Heart left ventricle (tissue), 16 donors: ENCODE measurements around the gene RRP1. TPM values are rescaled to one million over a fixed set of nuclear protein-coding genes. Genes with fewer than 3 reads are reported as not detected.

Experiments used
- ATAC-seq, 4 donors: fragments of 200-7000 bp; cut with Tn5 transposase; one replicate each; pipeline ENCODE4 v1.9.1; 2020 to 2022; ENCODE audit warnings: moderate library complexity in 4 of 4, mild to moderate bottlenecking in 3 of 4, moderate number of reproducible peaks in 1 of 4
- DNase-seq, 5 donors: peaks; one replicate each; pipeline ENCODE4 v3.0.0-alpha.2; 2020
- H3K27ac ChIP-seq, 12 donors: fragments of 200-600 bp; sonication (generic) in 4 of 12; one replicate each; pipeline versions ENCODE4 v1.5.0 to v1.8.0; 2016 to 2022; ENCODE audit warnings: mild to moderate bottlenecking in 2 of 12
- H3K27me3 ChIP-seq, 9 donors: fragments of 200-600 bp; sonication (generic) in 2 of 9; one replicate each; pipeline versions ENCODE4 v1.5.1 to v1.8.0; 2016 to 2022; ENCODE audit warnings: mild to moderate bottlenecking in 3 of 9
- H3K36me3 ChIP-seq, 9 donors: fragments of 200-600 bp; sonication (generic) in 2 of 9; one replicate each; pipeline versions ENCODE4 v1.5.0 to v1.8.0; 2018 to 2022; ENCODE audit warnings: mild to moderate bottlenecking in 2 of 9
- H3K4me1 ChIP-seq, 12 donors: fragments of 200-600 bp; sonication (generic) in 4 of 12; one replicate each; pipeline versions ENCODE4 v1.5.0 to v1.8.0; 2016 to 2022; ENCODE audit warnings: mild to moderate bottlenecking in 3 of 12
- H3K4me3 ChIP-seq, 12 donors: fragments of 200-600 bp; sonication (generic) in 4 of 12; one replicate each; pipeline versions ENCODE4 v1.5.0 to v1.8.0; 2017 to 2022; ENCODE audit warnings: mild to moderate bottlenecking in 9 of 12, moderate library complexity in 4 of 12
- H3K9me3 ChIP-seq, 12 donors: fragments of 200-600 bp; sonication (generic) in 4 of 12; one replicate each; pipeline versions ENCODE4 v1.5.0 to v1.8.0; 2016 to 2022; ENCODE audit warnings: mild to moderate bottlenecking in 1 of 12
- CTCF ChIP-seq, 12 donors: fragments of 200-600 bp; sonication (generic) in 4 of 12; IDR thresholded peaks; one replicate each; pipeline versions ENCODE4 v1.5.0 to v1.8.0; 2018 to 2022; ENCODE audit warnings: antibody characterized with exemption in 12 of 12, mild to moderate bottlenecking in 5 of 12
- POLR2A ChIP-seq, 2 donors: fragments of 450-650 bp; IDR thresholded peaks; one replicate each; pipeline ENCODE4 v1.6.1; 2017; ENCODE audit warnings: antibody characterized with exemption in 2 of 2, mild to moderate bottlenecking in 2 of 2, moderate library complexity in 2 of 2
- WGBS, 4 donors: extraction: QIAGEN DNeasy Blood & Tissue Kit in 2 of 4; methylation state at CpG; one replicate each; pipeline versions ENCODE4 v1.1.5 to v1.1.7; 2013 to 2018; 5-methylcytosine and 5-hydroxymethylcytosine counted together
- intact Hi-C, 10 donors: fragments of 100-400 bp; cut with DNase I; formaldehyde crosslinking; loops; one replicate each; pipeline versions ENCODE4 v1.11.1 to v1.14.2; 2022
- polyA plus RNA-seq, 2 donors: library from polyadenylated mRNA; stranded (reverse); fragments of 200-250 nt; gene quantifications; one replicate each; pipeline ENCODE4 v1.2.3, GENCODE V29; 2013
- total RNA-seq, 9 donors: library from RNA; depleted of rRNA in 2 of 9; stranded (reverse); fragments of >200 nt in 2 of 9; fragmentation: NEBNext Ultra II Directional in 3 of 9; extraction: Animal tissue kit (Norgen Biotek cat#: 25700) in 3 of 9; gene quantifications; one replicate each; pipeline versions ENCODE4 v1.1.0 to v1.2.4, GENCODE V29; 2016 to 2023
- donor health status: ischemic (EF 13 %, LVEDD 7.1; RV severe dilation, severe dysfunction).
- donor health status: healthy with polysubstance abuse.
- donor health status: DM: no; HTN: yes; CAD: no.
- donor health status: DM: no; HTN: no; CAD: no.
- donor health status: ischemic (EF 25% LVEDD 6.9; RV normal size, moderate dysfunction).
- donor health status: ischemic (EF 25% LVEDD 5.7; RV mildly dilated, moderate dysfunction).
- donor health status: healthy.
- donor health status: DM: yes; HTN: yes; CAD: no.
- donor health status: ischemic (EF 35%, LVEDD 5.7; RV mildly dilated, moderate dysfunction).
- donor health status: nonischemic (EF 11% LVEDD 7.7; RV severe dilation, severe dysfunction).
- donor health status: DM: yes; HTN: yes; CAD: no.
- donor health status: PGD.
- donor health status: ischemic (EF 29% LVEDD 5.4; RV normal size, mild dysfunction).
- donor health status: nonischemic (EF 23%, LVEDD 6.1; RV moderate dilation, normal function).

RRP1 gene
- total and polyA plus RNA-seq, 11 donors = 6.0 to 15.6 (median 9.8) TPM

- Histone ChIP-seq H3K4me1 (peaks cover 0 to 39% (median 0%) of the 10 kb centered on the region in 12 donors), H3K27ac (peak overlapping the region in 1 of 12 donors; percentile 58), H3K27me3 (no peaks in the 10 kb centered on the region), H3K9me3 (peaks cover 0 to 9% (median 2%) of the 10 kb centered on the region in 12 donors), H3K4me3 (no peak overlapping the region), H3K36me3 (no peaks in the 10 kb centered on the region)
- ATAC-seq = peak in 1 of 4 donors; percentile 33
- DNase-seq = peak in 2 of 5 donors; percentile 25 to 62
- intact Hi-C loops = loop anchor here in 3 of 10 donors (10.0 kb wide), 3 partner anchors 67 to 487 kb away; partner anchors contain the start of gene PFKL (in 1 of the 3)
- 81 to 94% (median 91%) methylated on average over 12 to 29 of the region's 29 CpGs for WGBS, 4 donors
- no peak for TF ChIP-seq POLR2A (IDR thresholded peaks at IDR 0.05)
- TF ChIP-seq CTCF (IDR thresholded peaks at IDR 0.05) = no peak
Observed at GRCh38 chr21:43817157-43818086, 28.0 kb downstream of the RRP1 start.

GRCh38 chr21:43818685-43819084, 29.3 kb downstream of the RRP1 start:
- peak overlapping the region in 1 of 12 donors; percentile 58 for H3K27ac ChIP-seq
- H3K4me1 ChIP-seq = peaks cover 0 to 33% (median 0%) of the 10 kb centered on the region in 12 donors
- peak in 2 of 5 donors; percentile 3 to 30 for DNase-seq
- peak in 1 of 4 donors; percentile 8 for ATAC-seq
- no peak overlapping the region for H3K4me3 ChIP-seq
- no peaks in the 10 kb centered on the region for H3K36me3 ChIP-seq
- TF ChIP-seq POLR2A (IDR thresholded peaks at IDR 0.05) = no peak
- no peak for TF ChIP-seq CTCF (IDR thresholded peaks at IDR 0.05)
- H3K27me3 ChIP-seq = no peaks in the 10 kb centered on the region
- intact Hi-C loops = loop anchor here in 3 of 10 donors (10.0 kb wide), 3 partner anchors 66 to 486 kb away; partner anchors contain the start of gene PFKL (in 1 of the 3)
- 80 to 86% (median 83%) methylated on average over 3 of the region's 3 CpGs for WGBS, 4 donors
- peaks cover 0 to 9% (median 2%) of the 10 kb centered on the region in 12 donors for H3K9me3 ChIP-seq

- H3K27me3 ChIP-seq = no peaks in the 10 kb centered on the region
- H3K36me3 ChIP-seq = no peaks in the 10 kb centered on the region
- H3K4me3 ChIP-seq = no peak overlapping the region
- TF ChIP-seq POLR2A (IDR thresholded peaks at IDR 0.05) (no peak), CTCF (IDR thresholded peaks at IDR 0.05) (no peak)
- peaks cover 0 to 33% (median 0%) of the 10 kb centered on the region in 12 donors for H3K4me1 ChIP-seq
- peak in 1 of 5 donors; percentile 50 for DNase-seq
- peak overlapping the region in 1 of 12 donors; percentile 58 for H3K27ac ChIP-seq
- ATAC-seq = no peak
- intact Hi-C loops = loop anchor here in 3 of 10 donors (10.0 kb wide), 3 partner anchors 65 to 485 kb away; partner anchors contain the start of gene PFKL (in 1 of the 3)
- WGBS, 4 donors = 87 to 94% (median 91%) methylated on average over 13 to 25 of the region's 25 CpGs
- H3K9me3 ChIP-seq = peaks cover 0 to 9% (median 2%) of the 10 kb centered on the region in 12 donors
Observed at GRCh38 chr21:43819511-43820405, 30.4 kb downstream of the RRP1 start.
